HG03139 (cell line): ENCODE data around the gene ARMC7.
"Not testable (repeated sequence)": the region's sequence is repeated elsewhere in the genome, so short reads cannot be mapped to it uniquely, and the experiment has no call there.

ENCODE experiments used
- ATAC-seq: cut with Tn5 transposase; IDR thresholded peaks from one replicate; pipeline ENCODE4 v1.9.1; 2021; ENCODE audit not compliant: unreplicated experiment

Gene ARMC7

DNA sequence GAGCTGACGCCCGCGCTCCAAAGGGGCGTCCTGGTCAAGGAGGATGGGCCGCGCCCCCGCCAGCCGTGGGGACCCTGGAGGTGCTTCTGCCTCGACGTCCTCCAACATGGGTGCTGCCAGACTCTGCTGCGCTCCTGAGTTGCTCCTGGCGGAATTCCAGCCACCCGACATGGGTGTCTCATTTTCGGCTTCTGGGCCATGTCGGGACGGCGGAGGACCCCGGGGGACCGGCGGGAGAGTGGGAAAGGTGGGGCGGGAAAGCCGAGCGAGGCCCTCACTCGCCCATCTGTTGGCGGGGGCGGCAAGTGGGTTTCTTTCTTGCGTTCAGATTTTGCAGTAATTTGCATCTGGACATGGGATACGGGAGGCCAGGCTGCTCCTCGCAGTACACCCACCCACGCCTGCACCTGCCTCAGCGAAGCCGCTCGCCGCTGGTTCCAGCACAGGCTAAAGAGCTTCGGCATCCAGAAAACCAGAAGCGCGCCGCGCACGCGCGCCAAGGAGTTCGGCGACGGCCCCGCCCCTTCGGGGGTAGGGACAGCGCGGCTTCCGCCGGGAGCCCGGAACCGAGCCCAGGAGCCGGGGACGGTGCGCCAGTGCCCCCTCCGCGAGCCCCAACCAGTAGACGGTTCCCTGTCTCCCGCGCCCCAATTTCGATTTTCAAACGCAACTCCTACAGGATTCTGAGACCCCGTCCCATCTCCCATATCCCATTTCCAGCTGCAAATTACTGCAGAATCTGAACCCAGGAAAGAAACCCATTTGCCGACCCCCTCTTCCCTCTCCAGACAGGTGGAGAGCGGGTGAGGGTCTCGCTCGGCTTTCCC is at the start of gene ARMC7:
ARMC7 (plus strand) TSS at position 563 of the 827 bp plus-strand sequence. CDS start 320 bp downstream, outside the sequence.
- ATAC-seq = peak; percentile 53

DNA sequence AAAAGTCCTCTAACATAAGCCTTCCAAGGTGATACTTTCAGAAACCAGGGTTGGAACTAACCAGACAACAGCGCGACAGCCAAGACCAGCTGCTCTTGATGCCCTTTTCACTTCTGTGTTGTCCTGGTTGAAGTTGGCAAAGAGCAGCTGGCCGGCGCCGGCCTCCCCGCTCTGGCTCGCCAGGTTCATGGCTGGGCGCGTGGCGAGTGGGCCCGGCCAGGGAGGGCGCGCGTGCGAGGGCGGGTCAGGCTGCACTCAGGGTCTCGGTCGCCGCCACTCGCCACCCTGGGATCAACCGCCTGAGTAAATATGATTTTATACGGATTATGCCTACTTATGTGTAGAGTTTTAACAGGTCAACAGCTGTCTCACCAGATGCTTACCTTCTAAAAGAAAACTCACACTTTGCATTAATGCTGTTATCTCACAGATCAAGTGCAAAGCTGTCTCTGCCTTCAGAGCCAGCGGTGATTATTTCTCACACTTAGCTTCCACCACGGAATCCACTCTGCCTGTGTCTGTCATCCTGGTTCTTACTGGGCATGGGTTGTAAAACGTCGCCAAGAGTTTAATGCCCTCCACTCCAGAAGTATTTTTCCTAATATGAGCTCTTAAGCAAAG is 49.2 kb upstream of the ARMC7 start:
- ATAC-seq = no peak

- ATAC-seq = no peak
Measured at GRCh38 chr17:75061055-75061438, 48.7 kb upstream of the ARMC7 start.

- ATAC-seq = no peak
Measured at GRCh38 chr17:75061618-75062017, 48.2 kb upstream of the ARMC7 start.

DNA sequence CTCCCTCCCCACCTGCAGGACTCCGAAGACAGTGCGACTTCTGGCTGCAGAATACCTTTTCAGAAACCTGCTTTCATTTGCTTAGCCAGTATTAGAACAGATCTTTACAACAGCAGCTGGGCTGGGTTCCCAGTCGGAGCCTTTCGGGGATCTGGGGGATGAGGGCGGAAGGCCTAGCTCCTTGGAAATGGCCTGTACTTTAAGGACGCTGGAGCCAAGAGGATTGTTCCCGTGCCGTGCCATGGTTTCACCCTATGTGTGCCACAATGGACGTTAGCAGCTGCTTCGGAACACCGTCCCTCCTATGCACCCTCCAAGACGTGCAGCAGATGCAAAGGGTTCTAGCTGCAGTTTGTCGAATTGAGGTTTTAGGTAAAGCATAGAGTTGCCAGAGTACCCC is 46.6 kb upstream of the ARMC7 start:
- no peak for ATAC-seq

- ATAC-seq = no peak
Measured at GRCh38 chr17:75063626-75064025, 46.1 kb upstream of the ARMC7 start.

DNA sequence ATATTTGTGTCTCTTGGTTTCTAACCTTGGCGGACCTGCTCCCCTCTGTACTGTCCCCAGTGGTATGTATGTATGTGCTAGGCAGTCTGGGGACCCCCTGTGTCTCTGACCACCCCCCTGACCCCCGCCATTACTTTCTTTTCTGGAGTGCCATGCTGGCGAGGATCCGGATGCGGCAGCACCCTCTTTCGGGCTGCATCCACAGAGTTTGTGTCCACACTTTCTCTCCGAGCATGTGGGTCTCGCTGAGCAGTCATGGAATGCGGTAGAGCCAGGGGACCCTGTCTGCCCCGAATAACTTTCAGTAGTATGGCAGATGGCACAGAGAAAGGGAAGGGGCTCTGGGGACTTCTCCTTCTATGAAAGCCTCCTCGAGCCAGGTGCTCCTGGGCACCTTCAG is 45.7 kb upstream of the ARMC7 start:
- no peak for ATAC-seq

DNA sequence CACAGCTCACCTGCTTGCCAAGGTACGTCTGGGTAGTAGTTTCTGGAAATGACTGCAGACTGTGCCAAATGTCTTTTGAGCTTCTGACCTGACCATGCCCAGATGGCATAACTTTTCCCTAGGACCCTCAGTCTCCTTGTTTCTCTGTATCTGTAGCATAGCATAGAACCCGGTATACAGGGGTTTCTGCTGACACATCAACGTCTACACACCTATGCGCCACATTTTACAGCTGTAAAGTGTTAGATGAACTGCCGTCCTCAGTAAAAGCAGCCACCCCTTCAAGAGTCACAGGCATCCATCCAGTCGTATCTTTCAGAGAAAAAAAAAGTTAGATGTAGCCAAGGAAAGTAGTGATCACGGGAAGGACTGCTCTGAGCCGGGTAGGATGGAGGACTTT is 45.3 kb upstream of the ARMC7 start:
- ATAC-seq = no peak

DNA sequence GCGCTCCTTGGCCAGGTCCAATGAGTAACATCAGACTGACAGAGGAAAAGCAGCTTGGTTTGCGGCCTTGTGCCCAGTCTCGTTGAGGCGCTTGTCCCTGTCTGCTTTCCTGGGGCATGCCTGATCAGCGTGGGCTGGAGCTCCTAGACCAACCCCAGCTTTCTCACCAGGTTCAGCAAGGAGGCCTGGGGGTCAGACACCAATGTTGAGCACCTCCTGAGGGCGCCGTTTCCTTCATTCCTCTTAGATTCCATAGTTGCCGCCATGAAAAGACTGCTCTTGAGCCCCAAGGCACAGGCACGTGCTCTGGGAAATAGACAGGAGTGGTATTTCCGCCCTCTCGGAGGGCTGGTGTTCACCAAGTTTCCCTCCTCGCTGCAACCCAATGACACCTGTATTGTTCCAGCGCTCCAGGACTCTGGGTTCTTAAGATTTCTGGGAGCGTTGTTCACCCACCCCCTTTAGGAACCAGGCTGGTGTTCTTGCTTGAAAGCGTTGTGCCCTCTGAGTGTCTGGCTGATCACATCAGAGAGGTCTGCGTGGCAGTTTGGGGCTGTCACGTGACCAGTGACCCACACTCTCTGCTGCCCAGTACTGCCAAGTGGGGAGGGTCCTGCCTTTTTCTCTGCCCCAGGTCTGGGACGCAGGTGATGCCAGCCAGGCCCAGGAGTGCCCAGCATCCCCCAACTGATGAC is 44.8 kb upstream of the ARMC7 start:
- ATAC-seq = no peak

- ATAC-seq = no peak
Measured at GRCh38 chr17:75065562-75066151, 44.1 kb upstream of the ARMC7 start.

GRCh38 chr17:75067856-75068255 is 41.9 kb upstream of the ARMC7 start:
- ATAC-seq = no peak

- no peak for ATAC-seq
Measured at GRCh38 chr17:75068750-75069149, 41.0 kb upstream of the ARMC7 start.

DNA sequence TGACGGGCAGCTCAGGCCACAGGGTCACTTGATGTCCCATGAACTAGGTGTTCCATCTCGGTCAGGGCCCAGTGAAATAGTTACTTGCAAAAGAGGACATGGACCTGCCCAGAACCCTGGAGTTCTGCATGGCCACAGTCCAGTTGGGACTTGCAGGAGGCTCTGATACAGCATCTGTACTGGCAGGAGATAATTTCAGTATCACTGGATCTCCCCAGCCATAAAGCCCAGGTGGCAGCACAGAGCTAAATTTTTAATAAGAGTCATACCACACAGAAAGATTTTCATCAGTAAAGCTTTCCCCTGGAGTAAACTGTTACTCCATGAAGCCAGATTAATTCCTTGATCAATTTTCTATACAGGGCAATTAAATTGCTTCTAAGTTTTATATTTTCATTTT is 40.0 kb upstream of the ARMC7 start:
- ATAC-seq = no peak

GRCh38 chr17:75071478-75072271 is 38.1 kb upstream of the ARMC7 start:
- ATAC-seq = not testable (repeated sequence)

GRCh38 chr17:75072909-75073308 is 36.9 kb upstream of the ARMC7 start:
- not testable (repeated sequence) for ATAC-seq

- ATAC-seq = no peak
Measured at GRCh38 chr17:75073618-75074047, 36.1 kb upstream of the ARMC7 start.

DNA sequence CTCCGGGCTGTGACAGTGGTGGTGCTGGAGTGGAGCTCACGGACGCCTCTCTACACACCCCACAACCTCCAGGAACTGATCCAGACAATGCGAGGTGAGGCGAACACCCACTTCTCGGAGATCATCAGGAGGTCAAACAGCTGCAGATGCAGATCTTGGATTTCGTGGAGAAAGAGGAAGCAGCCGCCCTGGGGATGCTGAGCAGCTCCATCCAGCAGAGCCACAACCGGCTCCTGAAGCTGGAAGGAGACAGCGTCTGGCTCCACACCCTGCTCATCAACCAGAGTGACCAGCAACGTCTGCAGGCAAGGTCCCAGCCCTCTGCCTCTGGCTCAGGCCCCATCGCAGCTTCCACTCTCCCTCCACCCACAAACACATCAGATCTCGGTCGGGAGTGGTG is 35.2 kb upstream of the ARMC7 start:
- no peak for ATAC-seq

DNA sequence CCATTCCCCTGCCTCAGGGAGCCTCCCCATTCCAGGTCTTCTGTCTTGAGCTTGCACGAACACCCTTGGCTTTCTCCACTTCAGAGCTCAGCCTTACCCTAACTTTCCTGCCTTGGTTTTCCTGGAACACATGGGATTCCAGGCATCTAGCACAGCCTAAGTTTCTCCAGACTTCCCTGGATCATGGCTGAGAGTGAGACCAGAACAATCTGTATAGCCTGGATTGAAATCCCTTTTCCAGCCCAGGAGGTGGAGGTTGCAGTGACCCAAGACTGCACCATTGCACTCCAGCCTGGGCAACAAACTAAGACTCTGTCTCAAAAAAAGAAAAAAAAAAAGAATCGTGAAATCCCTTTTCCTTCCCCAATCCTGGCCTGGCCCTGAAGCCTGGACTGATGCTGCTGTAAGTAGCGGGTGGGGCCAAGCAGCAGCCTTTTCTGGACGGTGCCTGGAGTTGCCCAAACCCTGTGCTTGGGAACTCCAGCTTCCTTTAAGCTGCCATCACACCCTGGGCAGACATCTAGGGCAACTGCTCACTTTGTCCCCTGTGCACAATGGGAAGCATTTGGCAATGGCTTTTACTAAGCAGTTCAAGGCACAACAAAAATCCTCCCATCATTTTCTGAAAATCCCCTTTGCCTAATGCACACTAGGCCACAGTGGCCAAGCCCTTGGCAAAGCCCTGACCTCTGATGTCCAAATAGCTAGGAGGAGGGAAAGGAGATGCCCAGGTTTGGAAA is 34.0 kb upstream of the ARMC7 start:
- no peak for ATAC-seq

DNA sequence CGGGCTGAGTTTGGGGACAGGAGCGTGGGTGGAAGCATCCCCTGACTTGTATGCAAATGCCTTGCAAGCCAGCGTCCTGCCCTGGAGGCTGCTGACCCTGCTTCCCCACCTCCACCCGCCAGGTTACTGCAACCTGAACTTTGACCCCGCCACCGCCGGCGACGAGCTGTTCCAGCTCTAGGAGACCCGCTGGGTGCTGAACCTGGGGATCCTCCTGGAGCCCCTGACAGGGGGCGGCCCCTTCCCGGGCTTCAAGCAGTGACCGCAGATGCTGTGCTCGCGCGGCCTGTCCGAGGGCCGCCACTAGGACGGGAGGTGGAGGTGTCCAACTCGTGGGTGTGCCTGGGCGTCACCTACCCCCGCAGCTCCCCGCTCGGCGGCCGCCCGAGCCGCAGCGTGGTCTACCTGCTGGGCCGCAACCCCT is 32.7 kb upstream of the ARMC7 start:
- ATAC-seq = no peak
